Stomach (tissue), 9 donors: ENCODE results near the gene GEMIN5. TPM values are rescaled to one million over a fixed set of nuclear protein-coding genes. Genes with fewer than 3 reads are reported as not detected.

Experiments used
- DNase-seq, 2 donors: peaks; one replicate each; pipeline versions ENCODE4 v3.0.0 to v3.0.0-alpha.2; 2013 to 2019
- H3K27ac ChIP-seq, 5 donors: fragments of 200-600 bp in 4 of 5; sonication (generic) in 4 of 5; one replicate each; pipeline ENCODE4 v1.5.1; 2013 to 2019; ENCODE audit warnings: mild to moderate bottlenecking in 1 of 5, moderate library complexity in 1 of 5
- H3K27me3 ChIP-seq, 3 donors: fragments of 200-600 bp; sonication (generic); one replicate each; pipeline ENCODE4 v1.5.1; 2017 to 2019; ENCODE audit warnings: mixed run types in 1 of 3
- H3K36me3 ChIP-seq, 4 donors: fragments of 200-600 bp; sonication (generic); 1 replicate in 3 of 4; 2 replicates in 1 of 4; pipeline ENCODE4 v1.5.1; 2016 to 2019
- H3K4me1 ChIP-seq, 4 donors: fragments of 200-600 bp; sonication (generic); one replicate each; pipeline ENCODE4 v1.5.1; 2016 to 2019
- H3K4me3 ChIP-seq, 4 donors: fragments of 200-600 bp; sonication (generic) in 3 of 4; one replicate each; pipeline ENCODE4 v1.5.1; 2016 to 2019; ENCODE audit warnings: mild to moderate bottlenecking in 1 of 4
- H3K9me3 ChIP-seq, 4 donors: fragments of 200-600 bp; sonication (generic); one replicate each; pipeline ENCODE4 v1.5.1; 2016 to 2019
- EP300 ChIP-seq: sonication (generic); formaldehyde crosslinking; IDR thresholded peaks from one replicate; pipeline ENCODE4 v1.6.1; 2017; ENCODE audit warnings: antibody characterized with exemption
- POLR2A ChIP-seq, 4 donors: fragments of 450-650 bp; IDR thresholded peaks; one replicate each; pipeline ENCODE4 v1.6.1; 2016; ENCODE audit warnings: antibody characterized with exemption in 4 of 4, control low read depth in 2 of 4, mild to moderate bottlenecking in 1 of 4, moderate library complexity in 1 of 4
- POLR2AphosphoS5 ChIP-seq, 3 donors: sonication (generic); formaldehyde crosslinking; IDR thresholded peaks; one replicate each; pipeline ENCODE4 v1.6.1; 2016; ENCODE audit warnings: antibody characterized with exemption in 3 of 3
- WGBS, 5 donors: extraction: QIAGEN DNeasy Blood & Tissue Kit in 3 of 5; methylation state at CpG; one replicate each; pipeline versions ENCODE4 v1.1.5 to v1.1.7; 2013 to 2018; 5-methylcytosine and 5-hydroxymethylcytosine counted together
- intact Hi-C: fragments of 100-400 bp; cut with DNase I; formaldehyde crosslinking; loops from one replicate; pipeline ENCODE4 v1.15.1; 2023; ENCODE audit warnings: low total_unique reads
- polyA plus RNA-seq, 3 donors: library from polyadenylated mRNA; stranded (reverse); fragments of 200-250 nt; gene quantifications; one replicate each; pipeline ENCODE4 v1.2.3, GENCODE V29; 2013
- total RNA-seq, 5 donors: library from RNA; depleted of rRNA; stranded (reverse); fragments of >200 nt; gene quantifications; one replicate each; pipeline versions ENCODE4 v1.1.0 to v1.2.3, GENCODE V29; 2014 to 2016
- TF ChIP-seq, protein P1 (sequence below), 7 experiments: fragments of 450-650 bp in 4 of 7; fragments of 200-600 bp in 3 of 7; sonication (generic) in 3 of 7; IDR thresholded peaks; one replicate each; pipeline ENCODE4 v1.5.1; 2016 to 2019; ENCODE audit warnings: antibody characterized with exemption in 7 of 7, control low read depth in 2 of 7, mild to moderate bottlenecking in 1 of 7
- donor health status: healthy with polysubstance abuse.
- donor health status: Bipolar disorder and iron deficiency.
- donor health status: healthy.

The GEMIN5 gene
- total and polyA plus RNA-seq, 8 donors = 2.1 to 13.8 (median 4.6) TPM

DNA sequence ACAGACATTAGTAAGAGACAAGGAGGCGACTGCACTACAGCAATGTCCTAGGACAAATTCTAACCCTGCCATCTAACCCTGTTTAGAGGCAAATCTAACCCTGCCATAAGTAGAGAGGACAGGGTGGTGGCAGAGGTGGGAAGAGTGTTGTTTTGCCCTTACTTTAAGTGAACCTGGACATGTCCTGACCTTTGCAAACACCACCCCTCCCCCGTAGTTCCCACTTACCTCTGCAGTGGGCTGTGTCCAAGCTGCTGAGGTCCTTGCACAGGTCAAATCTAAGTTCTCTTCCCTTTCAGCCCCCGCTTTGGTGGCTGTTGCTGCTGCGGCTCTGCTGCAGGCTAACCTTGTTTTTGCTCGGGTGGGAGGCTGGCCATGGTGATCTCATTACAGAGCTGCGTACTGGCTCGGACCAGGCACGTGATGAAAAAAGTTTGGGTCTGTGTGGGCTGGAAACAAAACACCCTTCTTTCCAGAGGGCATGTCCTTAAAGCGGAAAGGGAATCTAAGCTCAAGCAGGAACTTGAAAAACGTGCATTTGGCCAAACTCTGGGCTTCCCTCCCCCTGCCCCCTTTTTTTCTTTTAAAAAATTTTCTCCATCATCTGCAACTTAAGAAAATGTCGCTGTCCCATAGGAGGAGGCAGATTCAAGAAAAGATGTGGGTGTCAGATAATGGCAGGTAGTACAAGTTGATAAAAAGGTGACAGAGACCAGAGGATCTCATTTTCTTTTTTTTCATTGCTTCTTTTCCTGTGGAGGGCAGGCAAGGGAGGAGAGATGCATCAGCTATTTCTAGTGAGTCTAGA, 87.6 kb downstream of the GEMIN5 start, which contains the start of gene FAXDC2:
FAXDC2 (minus strand) TSS at position 349 of the 808 bp plus-strand sequence. CDS start 12,425 bp downstream, outside the sequence.
- Histone ChIP-seq H3K4me3 (peak within 1 kb of the TSS; percentile 45 to 54 (median 50)), H3K36me3 (no peaks in the 10 kb centered on the region), H3K4me1 (peaks cover 0 to 58% (median 36%) of the 10 kb centered on the region in 4 donors), H3K27ac (peak within 1 kb of the TSS; percentile 39 to 86 (median 76)), H3K27me3 (no peaks in the 10 kb centered on the region), H3K9me3 (no peaks in the 10 kb centered on the region)
- TF ChIP-seq EP300 = no peak
- TF ChIP-seq POLR2A (IDR thresholded peaks at IDR 0.05) = no peak
- TF ChIP-seq, protein P1, sequence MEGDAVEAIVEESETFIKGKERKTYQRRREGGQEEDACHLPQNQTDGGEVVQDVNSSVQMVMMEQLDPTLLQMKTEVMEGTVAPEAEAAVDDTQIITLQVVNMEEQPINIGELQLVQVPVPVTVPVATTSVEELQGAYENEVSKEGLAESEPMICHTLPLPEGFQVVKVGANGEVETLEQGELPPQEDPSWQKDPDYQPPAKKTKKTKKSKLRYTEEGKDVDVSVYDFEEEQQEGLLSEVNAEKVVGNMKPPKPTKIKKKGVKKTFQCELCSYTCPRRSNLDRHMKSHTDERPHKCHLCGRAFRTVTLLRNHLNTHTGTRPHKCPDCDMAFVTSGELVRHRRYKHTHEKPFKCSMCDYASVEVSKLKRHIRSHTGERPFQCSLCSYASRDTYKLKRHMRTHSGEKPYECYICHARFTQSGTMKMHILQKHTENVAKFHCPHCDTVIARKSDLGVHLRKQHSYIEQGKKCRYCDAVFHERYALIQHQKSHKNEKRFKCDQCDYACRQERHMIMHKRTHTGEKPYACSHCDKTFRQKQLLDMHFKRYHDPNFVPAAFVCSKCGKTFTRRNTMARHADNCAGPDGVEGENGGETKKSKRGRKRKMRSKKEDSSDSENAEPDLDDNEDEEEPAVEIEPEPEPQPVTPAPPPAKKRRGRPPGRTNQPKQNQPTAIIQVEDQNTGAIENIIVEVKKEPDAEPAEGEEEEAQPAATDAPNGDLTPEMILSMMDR (IDR thresholded peaks at IDR 0.05) = no peak
- peak; percentile 48 to 67 (median 66) for TF ChIP-seq POLR2AphosphoS5 (IDR thresholded peaks at IDR 0.05)
- intact Hi-C loops = no loop called here
- DNase-seq = peak; percentile 61 to 94
- 6 to 14% (median 7%) methylated on average over 11 of the region's 11 CpGs for WGBS, 5 donors

DNA sequence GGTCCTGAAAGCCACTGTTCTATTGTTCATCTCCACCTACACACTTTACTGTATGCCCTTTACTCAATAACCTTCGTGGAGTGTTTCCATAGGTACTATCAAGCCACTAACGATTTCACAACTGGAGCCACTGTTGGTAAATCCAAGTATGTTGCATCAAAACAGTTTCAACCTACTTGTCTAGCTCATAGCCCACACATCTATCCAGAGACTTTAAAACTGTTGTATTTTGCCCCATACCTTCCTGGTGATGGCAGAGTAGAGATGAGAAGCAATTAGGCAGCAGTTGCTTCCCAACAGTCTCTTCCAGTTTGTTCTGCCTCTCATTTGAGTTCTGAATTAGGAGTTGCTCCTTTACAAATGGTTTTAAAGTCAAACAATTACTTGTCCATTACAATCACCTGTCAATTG, 88.2 kb downstream of the GEMIN5 start:
- Histone ChIP-seq H3K27ac (peak overlapping the region; percentile 39 to 86 (median 76)), H3K36me3 (no peaks in the 10 kb centered on the region), H3K4me1 (peaks cover 0 to 64% (median 43%) of the 10 kb centered on the region in 4 donors), H3K4me3 (peak overlapping the region; percentile 45 to 54 (median 50)), H3K27me3 (no peaks in the 10 kb centered on the region), H3K9me3 (no peaks in the 10 kb centered on the region)
- DNase-seq = peak in 1 of 2 donors; percentile 37
- WGBS, 5 donors = 14 to 25% (median 16%) methylated on average over 2 of the region's 2 CpGs
- TF ChIP-seq EP300 (no peak), POLR2AphosphoS5 (IDR thresholded peaks at IDR 0.05) (no peak), POLR2A (IDR thresholded peaks at IDR 0.05) (no peak)
- TF ChIP-seq, protein P1 (IDR thresholded peaks at IDR 0.05) = no peak
- intact Hi-C loops = no loop called here

DNA sequence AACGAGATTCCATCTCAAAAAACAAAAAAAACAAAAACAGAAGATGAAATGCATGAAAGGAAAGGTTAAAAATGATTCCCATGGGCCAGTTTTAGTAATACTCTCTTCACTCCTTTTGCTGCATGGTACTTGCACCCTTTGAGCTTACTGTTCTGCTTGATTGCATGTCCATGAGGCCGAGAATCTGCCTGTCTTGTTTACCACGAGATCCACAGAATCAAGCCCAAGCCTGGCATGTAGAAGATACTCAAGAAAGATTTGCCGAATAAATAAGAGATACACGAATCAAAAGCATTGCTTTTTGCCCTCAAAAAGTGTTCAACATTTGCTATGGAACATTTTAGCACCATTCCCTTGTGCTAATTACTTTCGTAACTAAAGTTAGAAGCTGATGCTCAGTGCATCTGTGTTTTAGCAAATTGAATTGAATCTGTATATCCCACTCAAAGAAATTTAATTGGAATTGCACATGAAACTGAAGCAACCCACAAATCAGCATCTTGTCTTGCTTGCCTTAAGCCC, 88.7 kb downstream of the GEMIN5 start:
- Histone ChIP-seq H3K9me3 (no peaks in the 10 kb centered on the region), H3K36me3 (no peaks in the 10 kb centered on the region), H3K27me3 (no peaks in the 10 kb centered on the region), H3K27ac (peak overlapping the region in 3 of 5 donors; percentile 76 to 86 (median 77)), H3K4me3 (peak overlapping the region; percentile 45 to 54 (median 50)), H3K4me1 (peaks cover 0 to 64% (median 45%) of the 10 kb centered on the region in 4 donors)
- intact Hi-C loops = no loop called here
- no peak for TF ChIP-seq POLR2AphosphoS5 (IDR thresholded peaks at IDR 0.05)
- TF ChIP-seq, protein P1 (IDR thresholded peaks at IDR 0.05) = no peak
- TF ChIP-seq POLR2A (IDR thresholded peaks at IDR 0.05) = no peak
- TF ChIP-seq EP300 = no peak
- DNase-seq = no peak
- 68 to 75% (median 70%) methylated on average over 6 of the region's 6 CpGs for WGBS, 5 donors

DNA sequence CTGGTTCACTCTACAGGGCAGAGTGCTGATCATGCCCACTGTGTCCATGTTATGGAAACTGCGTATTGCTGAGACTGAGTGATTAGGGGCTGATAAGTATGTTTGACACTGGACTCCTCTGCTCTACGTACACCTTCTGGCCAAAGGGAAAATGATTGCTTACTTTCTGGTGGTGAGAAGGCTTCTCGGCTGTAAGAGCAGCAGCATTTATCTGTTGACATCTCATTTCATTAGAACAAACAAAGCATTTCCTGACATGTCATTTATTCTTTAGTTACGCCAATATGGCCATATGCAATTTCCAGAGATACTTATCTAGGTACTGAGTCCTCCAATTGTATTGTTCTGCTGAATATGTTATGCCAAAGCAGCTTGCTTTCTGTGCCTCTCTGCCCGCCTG, 93.2 kb downstream of the GEMIN5 start:
- Histone ChIP-seq H3K27ac (no peak overlapping the region), H3K4me3 (no peak overlapping the region), H3K27me3 (no peaks in the 10 kb centered on the region), H3K4me1 (peaks cover 0 to 55% (median 38%) of the 10 kb centered on the region in 4 donors), H3K36me3 (no peaks in the 10 kb centered on the region), H3K9me3 (no peaks in the 10 kb centered on the region)
- 39 to 62% (median 53%) methylated on average over 5 of the region's 5 CpGs for WGBS, 5 donors
- intact Hi-C loops = no loop called here
- TF ChIP-seq, protein P1 (IDR thresholded peaks at IDR 0.05) = no peak
- TF ChIP-seq POLR2AphosphoS5 (IDR thresholded peaks at IDR 0.05) = no peak
- TF ChIP-seq POLR2A (IDR thresholded peaks at IDR 0.05) = no peak
- no peak for TF ChIP-seq EP300
- DNase-seq = no peak
